ENCODE data around the gene TWF2.

The TWF2 gene

GRCh38 chr3:52198643-52199608 lies 40.0 kb downstream of the TWF2 start:
- DNase-seq: no peak

- peak; percentile 97 for DNase-seq
Observed at GRCh38 chr3:52197842-52198625, 40.9 kb downstream of the TWF2 start, which contains the start of gene ALAS1. TSS of gene ALAS1 (plus strand) at chr3:52198160. CDS start at chr3:52199242, 1,082 bp downstream.

- DNase-seq: no peak
Observed at GRCh38 chr3:52197499-52197841, 41.5 kb downstream of the TWF2 start.

- DNase-seq: no peak
Observed at GRCh38 chr3:52196977-52197376, 42.0 kb downstream of the TWF2 start.

- no peak for DNase-seq
Observed at GRCh38 chr3:52195823-52196331, 43.1 kb downstream of the TWF2 start.

GRCh38 chr3:52195291-52195597 lies 43.7 kb downstream of the TWF2 start:
- DNase-seq: no peak

GRCh38 chr3:52194485-52195290 lies 44.3 kb downstream of the TWF2 start:
- DNase-seq: no peak

GRCh38 chr3:52193065-52193464 lies 45.9 kb downstream of the TWF2 start:
- DNase-seq: no peak

GRCh38 chr3:52191663-52192062 lies 47.3 kb downstream of the TWF2 start:
- no peak for DNase-seq

- DNase-seq: no peak
Observed at GRCh38 chr3:52190294-52191074, 48.5 kb downstream of the TWF2 start.

GRCh38 chr3:52188556-52188955 lies 50.4 kb downstream of the TWF2 start:
- no peak for DNase-seq

GRCh38 chr3:52186729-52187128 lies 52.2 kb downstream of the TWF2 start:
- DNase-seq: no peak

- no peak for DNase-seq
Observed at GRCh38 chr3:52185837-52186236, 53.1 kb downstream of the TWF2 start.

GRCh38 chr3:52185311-52185710 lies 53.6 kb downstream of the TWF2 start:
- no peak for DNase-seq

- no peak for DNase-seq
Observed at GRCh38 chr3:52184690-52185089, 54.3 kb downstream of the TWF2 start.

GRCh38 chr3:52183786-52184445 lies 55.0 kb downstream of the TWF2 start:
- DNase-seq: no peak

GRCh38 chr3:52182691-52183090 lies 56.3 kb downstream of the TWF2 start:
- no peak for DNase-seq

GRCh38 chr3:52182196-52182595 lies 56.8 kb downstream of the TWF2 start:
- no peak for DNase-seq

GRCh38 chr3:52181543-52181942 lies 57.4 kb downstream of the TWF2 start:
- DNase-seq: no peak
